NOMO-1 (cell line): ENCODE data around the gene COL4A6.

Source experiments
- DNase-seq, 2 experiments: peaks; one replicate each; lab custom pipeline; 2025; ENCODE audit not compliant: unreplicated experiment in 2 of 2; lab: John Stamatoyannopoulos, UW

Gene COL4A6

GRCh38 chrX:108117988-108118387 lies 320.2 kb downstream of the COL4A6 start:
- no peak for DNase-seq

DNA sequence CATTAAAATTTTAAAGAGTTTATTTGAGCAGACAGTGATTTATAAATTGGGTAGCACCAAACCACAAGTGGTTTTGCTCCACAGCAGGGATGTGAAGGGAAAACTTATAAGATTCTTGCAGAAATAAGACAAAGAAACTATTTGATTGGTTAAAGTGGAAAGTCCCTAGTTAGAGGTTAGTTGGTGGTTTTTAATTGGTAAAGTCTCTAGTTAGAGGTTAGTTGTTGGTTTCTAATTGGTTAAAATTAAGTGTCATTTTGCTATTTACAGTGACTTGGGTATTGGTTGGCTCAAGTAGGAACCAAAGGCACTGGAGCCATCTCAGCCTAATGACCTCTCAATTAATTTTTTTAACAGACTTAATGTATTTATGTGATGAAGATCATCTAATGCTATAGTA lies 323.7 kb downstream of the COL4A6 start:
- no peak for DNase-seq
